Breast epithelium (tissue), 3 donors: ENCODE measurements around the gene MEF2B.

Experiments used
- CTCF ChIP-seq, 3 donors: fragments of 450-650 bp; IDR thresholded peaks; one replicate each; pipeline ENCODE4 v1.5.1; 2016 to 2017; ENCODE audit warnings: antibody characterized with exemption in 3 of 3, mild to moderate bottlenecking in 3 of 3, moderate library complexity in 3 of 3
- POLR2AphosphoS5 ChIP-seq, 3 donors: sonication (generic); formaldehyde crosslinking; IDR thresholded peaks; one replicate each; pipeline ENCODE4 v1.6.1; 2017; ENCODE audit warnings: antibody characterized with exemption in 3 of 3

GRCh38 chr19:19186742-19187141 is 16.7 kb upstream of the MEF2B start:
- TF ChIP-seq CTCF (IDR thresholded peaks at IDR 0.05) = no peak
- no peak for TF ChIP-seq POLR2AphosphoS5 (IDR thresholded peaks at IDR 0.05)
